Osteoblast (primary cell): ENCODE results near the gene OR2B6. TPM values are rescaled to one million over a fixed set of nuclear protein-coding genes. Genes with fewer than 3 reads are reported as not detected.

Experiments
- DNase-seq: peaks from one replicate; pipeline ENCODE4 v3.0.0; 2011; ENCODE audit warnings: low spot score, mixed read lengths; ENCODE audit not compliant: insufficient read length; ENCODE audit errors: missing footprints
- H2AFZ ChIP-seq: 2 replicates; pipeline ENCODE4 v1.6.0; 2011; ENCODE audit warnings: mild to moderate bottlenecking, low read length
- H3K27ac ChIP-seq: 2 replicates; pipeline ENCODE4 v1.5.1; 2011; ENCODE audit warnings: mild to moderate bottlenecking, low read depth, low read length, moderate library complexity
- H3K27me3 ChIP-seq: 2 replicates; pipeline ENCODE4 v1.6.0; 2012; ENCODE audit warnings: mild to moderate bottlenecking, control low read depth, inconsistent platforms, low read length, moderate library complexity; ENCODE audit not compliant: insufficient read depth
- H3K36me3 ChIP-seq: 2 replicates; pipeline ENCODE4 v1.5.1; 2011; ENCODE audit warnings: mild to moderate bottlenecking, low read length, control low read depth, moderate library complexity; ENCODE audit not compliant: insufficient read depth
- H3K4me1 ChIP-seq: 2 replicates; pipeline ENCODE4 v1.5.1; 2011; ENCODE audit warnings: mild to moderate bottlenecking, low read length, control low read depth, moderate library complexity; ENCODE audit not compliant: insufficient read depth
- H3K4me2 ChIP-seq: 2 replicates; pipeline ENCODE4 v1.6.0; 2011; ENCODE audit warnings: mild to moderate bottlenecking, low read length; ENCODE audit not compliant: insufficient read depth
- H3K4me3 ChIP-seq: fragments of 200-600 bp; sonication (generic); 3 replicates; pipeline ENCODE4 v1.5.1; 2012; ENCODE audit warnings: mild to moderate bottlenecking, low read length, inconsistent platforms; ENCODE audit not compliant: insufficient read depth
- H3K79me2 ChIP-seq: 2 replicates; pipeline ENCODE4 v1.6.0; 2012; ENCODE audit warnings: mild to moderate bottlenecking, low read length, control low read depth, inconsistent platforms; ENCODE audit not compliant: insufficient read depth
- H3K9me3 ChIP-seq: 2 replicates; pipeline ENCODE4 v1.5.1; 2011; ENCODE audit warnings: low read depth, low read length, control low read depth
- H4K20me1 ChIP-seq: 2 replicates; pipeline ENCODE4 v1.6.0; 2012; ENCODE audit warnings: mild to moderate bottlenecking, low read length, control low read depth; ENCODE audit not compliant: insufficient read depth
- CTCF ChIP-seq: IDR thresholded peaks from 2 replicates; pipeline ENCODE4 v1.5.1; 2011; ENCODE audit warnings: mild to moderate bottlenecking, low read depth, low read length, moderate library complexity; ENCODE audit errors: extremely low read depth
- total RNA-seq: library from RNA; depleted of rRNA; stranded (reverse); fragments of >200 nt; gene quantifications from 2 replicates; pipeline ENCODE4 v1.2.3, GENCODE V29; 2012

OR2B6 gene
- total RNA-seq, 1 donor = not detected

- DNase-seq = no peak
- no peak overlapping the region for H3K4me3 ChIP-seq
- H3K27me3 ChIP-seq = no peaks in the 10 kb centered on the region
- H3K79me2 ChIP-seq = no peaks in the 10 kb centered on the region
- TF ChIP-seq CTCF = no peak
- no peaks in the 10 kb centered on the region for H3K9me3 ChIP-seq
- H3K4me1 ChIP-seq = no peaks in the 10 kb centered on the region
- no peaks in the 10 kb centered on the region for H3K36me3 ChIP-seq
- no peak overlapping the region for H3K4me2 ChIP-seq
- H3K27ac ChIP-seq = no peak overlapping the region
- H4K20me1 ChIP-seq = no peaks in the 10 kb centered on the region
- H2AFZ ChIP-seq = no peak overlapping the region
Observed at GRCh38 chr6:28005152-28005890, 48.3 kb downstream of the OR2B6 start.

DNA sequence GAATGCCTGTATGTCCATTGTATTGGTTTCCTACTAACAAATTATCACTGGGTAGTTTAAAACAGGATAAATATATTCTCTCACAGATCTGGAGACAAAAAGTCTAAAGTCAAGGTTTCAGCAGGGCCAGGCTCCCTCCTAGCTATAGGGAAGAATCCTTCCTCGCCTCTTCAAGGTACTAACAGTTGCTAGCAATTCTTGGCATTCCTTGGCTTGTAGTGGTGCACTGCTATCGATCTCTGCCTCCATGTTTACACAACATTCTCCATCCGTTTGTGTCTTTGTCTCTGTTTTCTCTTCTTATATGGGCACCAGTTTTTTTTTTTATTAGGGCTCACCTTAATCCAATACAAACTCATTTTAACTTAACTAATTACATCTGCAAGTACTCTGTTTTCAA lies 48.9 kb downstream of the OR2B6 start:
- no peak overlapping the region for H3K4me3 ChIP-seq
- H3K27me3 ChIP-seq = no peaks in the 10 kb centered on the region
- no peak overlapping the region for H3K27ac ChIP-seq
- H4K20me1 ChIP-seq = no peaks in the 10 kb centered on the region
- no peak for DNase-seq
- no peaks in the 10 kb centered on the region for H3K9me3 ChIP-seq
- no peaks in the 10 kb centered on the region for H3K4me1 ChIP-seq
- no peaks in the 10 kb centered on the region for H3K79me2 ChIP-seq
- no peaks in the 10 kb centered on the region for H3K36me3 ChIP-seq
- no peak overlapping the region for H2AFZ ChIP-seq
- H3K4me2 ChIP-seq = no peak overlapping the region
- TF ChIP-seq CTCF = no peak

Other genes starting within 250 kb of the OR2B6 start
- not detected in 2 replicates for gene OR2B2, start 44.8 kb upstream of the OR2B6 start, total RNA-seq
- gene ZNF165, start 123.3 kb downstream of the OR2B6 start, total RNA-seq = 0.36 and 1.2 TPM in 2 replicates
- gene ZSCAN16, start 167.4 kb downstream of the OR2B6 start, total RNA-seq = 3.3 and 4.1 TPM in 2 replicates
- gene ZKSCAN8, start 184.6 kb downstream of the OR2B6 start, total RNA-seq = 25.7 and 27.4 TPM in 2 replicates